Measurements from ENCODE around the gene TRIO.
"Not testable (repeated sequence)": the region's sequence is repeated elsewhere in the genome, so short reads cannot be mapped to it uniquely, and the experiment has no call there.

TRIO gene

DNA sequence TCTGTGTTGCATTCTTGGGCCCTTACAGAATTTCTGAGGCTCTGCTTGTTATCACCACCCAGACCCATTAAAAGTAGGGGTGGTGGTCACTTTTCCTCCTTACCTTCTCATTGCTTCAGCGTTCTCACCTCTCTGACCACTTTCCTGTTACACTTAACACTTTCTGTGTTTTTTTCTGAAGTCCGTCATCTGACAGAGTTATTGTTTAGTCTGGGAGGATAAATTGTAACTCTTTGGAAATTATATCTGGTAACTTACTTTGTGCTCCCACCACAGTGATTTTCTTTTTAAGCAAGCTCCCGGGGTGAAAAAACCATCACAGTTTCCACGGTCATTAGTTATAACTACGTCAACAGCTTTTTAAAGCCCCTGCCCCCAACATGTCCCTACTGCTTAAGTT lies 227.2 kb downstream of the TRIO start:
- Histone ChIP-seq H3K4me1 (no peaks in the 10 kb centered on the region), H3K36me3 (replicated peaks) (peaks cover 31% of the 10 kb centered on the region), H3K4me3 (no peak overlapping the region), H3K9me3 (no peaks in the 10 kb centered on the region), H3K27me3 (ENCODE audit: low read depth) (no peaks in the 10 kb centered on the region)
- in situ Hi-C loops (cut with MboI; ENCODE audit: low sequenced_read_pairs) = loop anchor here (25.0 kb wide), 1 partner anchor 642 kb away; no protein-coding TSS in a partner anchor
- DNase-seq (ENCODE audit: low spot score in 2 of 2) = no peak

DNA sequence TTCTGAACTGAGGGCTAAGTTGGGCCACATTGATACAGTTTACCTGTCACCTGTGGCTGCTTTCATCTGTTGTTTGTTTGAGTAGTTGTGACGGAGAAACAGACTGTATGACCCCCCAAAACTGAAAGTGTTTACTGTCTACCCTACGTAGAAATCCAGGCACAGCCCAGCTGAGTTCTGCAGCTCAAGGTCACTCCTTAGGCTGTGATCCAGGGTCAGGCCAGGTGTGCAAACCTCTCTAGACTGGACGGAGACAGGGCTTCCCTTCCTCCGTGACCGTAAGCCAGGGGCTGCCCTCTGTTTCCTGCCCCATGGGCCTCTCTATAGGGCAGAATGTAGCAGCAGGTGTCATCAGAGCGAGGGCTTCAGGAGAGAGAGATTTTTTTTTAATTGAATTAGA lies 230.5 kb downstream of the TRIO start:
- H3K4me1 ChIP-seq = no peaks in the 10 kb centered on the region
- H3K4me3 ChIP-seq = no peak overlapping the region
- H3K27me3 ChIP-seq (ENCODE audit: low read depth) = no peaks in the 10 kb centered on the region
- DNase-seq (ENCODE audit: low spot score in 2 of 2) = no peak
- peaks cover 31% of the 10 kb centered on the region for H3K36me3 ChIP-seq (replicated peaks)
- in situ Hi-C loops (cut with MboI; ENCODE audit: low sequenced_read_pairs) = loop anchor here (25.0 kb wide), 1 partner anchor 639 kb away; no protein-coding TSS in a partner anchor
- H3K9me3 ChIP-seq = no peaks in the 10 kb centered on the region

DNA sequence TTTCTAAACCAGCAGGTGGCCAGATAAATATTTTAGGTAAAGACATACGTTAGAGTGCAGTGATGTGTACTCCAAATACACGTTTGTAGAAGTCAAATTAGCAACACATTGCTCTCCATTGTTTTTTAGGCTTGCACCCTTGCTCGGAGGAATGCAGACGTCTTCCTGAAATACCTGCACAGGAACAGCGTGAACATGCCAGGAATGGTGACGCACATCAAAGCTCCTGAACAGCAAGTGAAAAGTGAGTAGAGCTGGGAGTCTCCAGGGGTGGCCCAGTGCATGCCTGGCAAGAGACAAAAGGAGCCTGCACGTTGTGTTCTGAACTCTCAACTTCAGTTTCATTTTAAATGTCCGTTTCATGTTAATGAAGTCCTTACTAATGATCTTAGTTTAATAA lies 231.0 kb downstream of the TRIO start:
- peaks cover 32% of the 10 kb centered on the region for H3K36me3 ChIP-seq (replicated peaks)
- H3K9me3 ChIP-seq = no peaks in the 10 kb centered on the region
- no peak overlapping the region for H3K4me3 ChIP-seq
- H3K4me1 ChIP-seq = no peaks in the 10 kb centered on the region
- DNase-seq (ENCODE audit: low spot score in 2 of 2) = no peak
- H3K27me3 ChIP-seq (ENCODE audit: low read depth) = no peaks in the 10 kb centered on the region
- in situ Hi-C loops (cut with MboI; ENCODE audit: low sequenced_read_pairs) = loop anchor here (25.0 kb wide), 1 partner anchor 638 kb away; no protein-coding TSS in a partner anchor

DNA sequence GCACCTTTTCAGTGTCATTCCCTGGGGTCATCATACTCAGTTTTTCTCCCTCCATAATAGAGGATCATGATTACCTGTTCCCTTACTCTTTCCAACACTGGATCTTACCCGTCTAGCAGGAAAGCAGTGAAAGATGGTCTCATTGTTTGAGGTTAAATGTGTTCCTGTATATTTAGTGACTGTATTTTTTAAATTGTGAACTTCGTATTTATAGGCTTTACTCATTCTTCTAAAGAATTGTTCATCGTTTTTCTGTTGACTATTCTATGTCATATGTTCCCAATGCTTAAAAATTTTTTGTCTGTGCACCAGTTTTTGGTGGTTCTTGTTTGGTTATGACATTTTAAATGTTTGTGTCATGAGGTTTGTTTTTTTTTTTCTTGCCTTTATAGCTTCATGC lies 233.6 kb downstream of the TRIO start:
- Histone ChIP-seq H3K4me3 (no peak overlapping the region), H3K36me3 (replicated peaks) (peaks cover 32% of the 10 kb centered on the region), H3K4me1 (no peaks in the 10 kb centered on the region), H3K9me3 (no peaks in the 10 kb centered on the region), H3K27me3 (ENCODE audit: low read depth) (no peaks in the 10 kb centered on the region)
- in situ Hi-C loops (cut with MboI; ENCODE audit: low sequenced_read_pairs) = no loop called here
- DNase-seq (ENCODE audit: low spot score in 2 of 2) = no peak

DNA sequence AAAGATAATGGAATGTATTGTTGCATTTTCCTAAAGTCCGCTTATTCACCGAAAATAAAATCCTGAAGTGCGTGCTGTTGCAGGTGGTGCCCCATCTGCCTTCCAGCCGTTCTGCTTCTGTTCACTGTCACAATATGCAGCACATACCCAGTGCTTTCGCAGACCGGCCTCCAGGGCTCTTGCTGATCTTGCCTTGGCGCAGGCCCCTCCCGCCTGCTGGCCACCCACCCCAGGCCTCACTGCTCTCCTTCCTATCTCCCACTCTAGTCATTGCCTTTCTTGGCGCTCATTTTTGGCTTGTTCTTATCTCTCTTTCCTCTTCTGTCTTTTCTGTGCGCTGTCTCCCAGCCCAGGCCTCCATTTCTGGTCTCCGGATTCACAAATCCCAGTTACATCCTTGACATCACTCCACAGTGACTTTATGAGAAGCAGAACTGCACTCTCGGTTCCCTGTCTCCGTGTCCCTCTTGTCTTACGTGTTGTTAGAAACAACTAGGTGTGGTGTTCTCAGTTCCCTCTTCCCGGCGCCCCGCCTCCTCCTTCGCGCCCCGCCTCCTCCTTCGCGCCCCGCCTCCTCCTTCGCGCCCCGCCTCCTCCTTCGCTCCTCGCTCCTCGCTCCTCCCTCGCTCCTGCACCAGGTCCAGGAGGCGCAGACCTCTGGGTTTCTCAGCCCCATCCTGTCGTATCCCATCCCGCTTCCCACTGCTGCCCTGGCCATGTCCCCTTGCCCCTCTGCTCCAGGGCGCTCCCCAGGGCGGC lies 236.8 kb downstream of the TRIO start:
- in situ Hi-C loops (cut with MboI; ENCODE audit: low sequenced_read_pairs) = no loop called here
- Histone ChIP-seq H3K27me3 (ENCODE audit: low read depth) (no peaks in the 10 kb centered on the region), H3K4me3 (no peak overlapping the region), H3K36me3 (replicated peaks) (peaks cover 37% of the 10 kb centered on the region), H3K4me1 (no peaks in the 10 kb centered on the region), H3K9me3 (no peaks in the 10 kb centered on the region)
- DNase-seq (ENCODE audit: low spot score in 2 of 2) = no peak

DNA sequence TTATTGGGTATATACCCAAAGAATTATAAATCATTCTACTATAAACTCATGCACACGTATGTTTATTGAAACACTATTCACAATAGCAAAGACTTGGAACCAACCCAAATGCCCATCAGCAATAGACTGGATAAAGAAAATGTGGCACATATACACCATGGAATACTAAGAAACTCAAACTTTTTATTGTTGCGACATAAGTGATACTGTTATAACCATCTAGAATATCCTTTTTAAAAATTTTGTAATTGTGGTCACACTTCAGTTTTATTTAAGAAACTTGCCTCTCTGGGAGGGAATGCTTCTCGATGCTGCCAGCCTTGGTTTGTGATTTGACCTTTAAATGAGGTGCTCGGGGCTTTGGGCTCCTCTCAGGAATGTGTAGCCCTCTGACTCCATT lies 237.6 kb downstream of the TRIO start:
- no peak for DNase-seq (ENCODE audit: low spot score in 2 of 2)
- Histone ChIP-seq H3K9me3 (no peaks in the 10 kb centered on the region), H3K4me1 (no peaks in the 10 kb centered on the region), H3K36me3 (replicated peaks) (peaks cover 36% of the 10 kb centered on the region), H3K27me3 (ENCODE audit: low read depth) (no peaks in the 10 kb centered on the region), H3K4me3 (no peak overlapping the region)
- in situ Hi-C loops (cut with MboI; ENCODE audit: low sequenced_read_pairs) = no loop called here

DNA sequence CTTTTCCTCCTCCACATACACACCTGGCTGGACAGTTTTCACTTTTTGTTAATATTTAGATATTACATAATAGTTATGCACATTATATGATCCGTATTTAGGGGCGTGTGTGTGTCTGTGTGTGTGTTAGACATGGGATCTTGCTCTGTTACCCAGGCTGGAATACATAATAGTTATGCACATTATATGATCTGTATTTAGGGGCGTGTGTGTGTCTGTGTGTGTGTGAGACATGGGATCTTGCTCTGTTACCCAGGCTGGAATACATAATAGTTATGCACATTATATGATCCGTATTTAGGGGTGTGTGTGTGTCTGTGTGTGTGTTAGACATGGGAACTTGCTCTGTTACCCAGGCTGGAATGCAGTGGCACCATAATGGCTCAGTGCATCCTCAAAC lies 239.5 kb downstream of the TRIO start:
- H3K4me1 ChIP-seq = no peaks in the 10 kb centered on the region
- in situ Hi-C loops (cut with MboI; ENCODE audit: low sequenced_read_pairs) = no loop called here
- H3K27me3 ChIP-seq (ENCODE audit: low read depth) = no peaks in the 10 kb centered on the region
- H3K9me3 ChIP-seq = no peaks in the 10 kb centered on the region
- DNase-seq (ENCODE audit: low spot score in 2 of 2) = no peak
- H3K36me3 ChIP-seq (replicated peaks) = peaks cover 30% of the 10 kb centered on the region
- H3K4me3 ChIP-seq = no peak overlapping the region

DNA sequence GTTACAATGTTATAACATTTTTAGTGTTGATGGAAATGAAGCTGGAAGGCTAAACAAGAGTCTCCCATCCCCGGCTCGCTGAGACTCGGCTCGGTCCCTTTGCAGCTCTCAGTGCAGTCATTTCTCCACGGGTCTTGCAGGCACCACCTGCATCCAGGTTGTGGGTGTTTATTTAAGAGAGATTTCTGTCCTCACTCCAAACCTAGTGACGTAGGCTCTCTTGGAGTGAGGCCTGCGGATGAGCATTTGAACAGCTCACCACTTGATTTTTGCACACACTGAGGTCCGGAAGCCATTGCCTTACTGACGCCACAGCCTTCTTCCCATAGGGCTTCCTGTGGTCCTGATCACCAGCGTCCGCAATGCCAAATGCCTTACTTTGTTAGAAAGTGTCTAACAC lies 240.8 kb downstream of the TRIO start:
- Histone ChIP-seq H3K4me1 (no peaks in the 10 kb centered on the region), H3K27me3 (ENCODE audit: low read depth) (no peaks in the 10 kb centered on the region), H3K9me3 (no peaks in the 10 kb centered on the region), H3K4me3 (no peak overlapping the region), H3K36me3 (replicated peaks) (peaks cover 24% of the 10 kb centered on the region)
- in situ Hi-C loops (cut with MboI; ENCODE audit: low sequenced_read_pairs) = no loop called here
- DNase-seq (ENCODE audit: low spot score in 2 of 2) = no peak

DNA sequence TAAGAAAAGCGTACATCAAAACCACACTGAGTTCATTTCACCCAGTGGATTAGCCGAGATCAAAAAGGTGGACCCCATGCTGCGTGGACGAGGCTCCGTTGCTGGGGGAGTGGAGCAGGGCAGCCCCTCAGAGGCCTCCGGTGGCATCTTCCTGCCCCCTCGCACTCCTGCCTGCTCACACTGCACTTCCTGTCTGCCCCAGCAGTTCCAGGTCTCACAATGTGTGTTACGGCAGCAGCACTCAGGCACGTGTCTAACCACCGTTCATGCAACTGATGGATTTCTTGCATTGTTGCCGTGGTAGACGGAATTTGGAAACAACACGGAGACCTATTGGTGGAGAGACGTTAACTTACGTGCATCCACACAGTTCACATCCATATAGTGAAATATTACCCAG lies 241.9 kb downstream of the TRIO start:
- no peaks in the 10 kb centered on the region for H3K9me3 ChIP-seq
- H3K36me3 ChIP-seq (replicated peaks) = peaks cover 27% of the 10 kb centered on the region
- H3K4me1 ChIP-seq = no peaks in the 10 kb centered on the region
- in situ Hi-C loops (cut with MboI; ENCODE audit: low sequenced_read_pairs) = no loop called here
- H3K27me3 ChIP-seq (ENCODE audit: low read depth) = no peaks in the 10 kb centered on the region
- DNase-seq (ENCODE audit: low spot score in 2 of 2) = no peak
- H3K4me3 ChIP-seq = no peak overlapping the region

DNA sequence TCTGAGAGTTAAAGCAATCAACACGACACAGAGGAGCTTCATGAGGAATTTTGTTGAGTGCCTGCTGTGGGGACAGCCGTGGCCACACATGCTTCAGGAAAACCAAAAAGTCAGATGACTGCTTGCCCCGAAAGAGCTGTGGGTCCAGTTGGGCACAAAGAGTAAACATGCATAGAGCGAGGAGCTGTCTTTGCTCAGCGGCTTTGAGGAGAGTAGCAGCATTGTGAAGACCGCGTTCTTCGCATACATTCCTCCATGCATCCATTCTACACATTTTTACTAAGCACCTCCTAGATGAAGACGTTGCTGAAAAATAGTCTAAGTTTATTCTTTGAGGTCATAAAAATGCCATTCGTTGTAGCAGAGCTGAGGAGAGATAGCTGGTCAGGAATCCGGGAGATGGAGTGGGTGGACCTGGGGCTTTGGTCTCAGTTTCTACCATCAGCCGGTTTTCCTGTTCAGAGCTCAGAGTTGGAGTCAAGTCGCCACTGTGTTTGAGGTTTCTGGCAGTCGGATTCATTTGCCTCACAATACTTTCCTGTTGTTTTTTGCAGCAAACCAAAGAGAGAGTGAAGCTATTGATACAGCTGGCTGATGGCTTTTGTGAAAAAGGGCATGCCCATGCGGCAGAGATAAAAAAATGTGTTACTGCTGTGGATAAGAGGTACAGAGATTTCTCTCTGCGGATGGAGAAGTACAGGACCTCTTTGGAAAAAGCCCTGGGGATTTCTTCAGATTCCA lies 243.9 kb downstream of the TRIO start:
- Histone ChIP-seq H3K9me3 (no peaks in the 10 kb centered on the region), H3K36me3 (replicated peaks) (peaks cover 26% of the 10 kb centered on the region), H3K4me3 (no peak overlapping the region), H3K4me1 (no peaks in the 10 kb centered on the region), H3K27me3 (ENCODE audit: low read depth) (no peaks in the 10 kb centered on the region)
- DNase-seq (ENCODE audit: low spot score in 2 of 2) = no peak
- in situ Hi-C loops (cut with MboI; ENCODE audit: low sequenced_read_pairs) = no loop called here

DNA sequence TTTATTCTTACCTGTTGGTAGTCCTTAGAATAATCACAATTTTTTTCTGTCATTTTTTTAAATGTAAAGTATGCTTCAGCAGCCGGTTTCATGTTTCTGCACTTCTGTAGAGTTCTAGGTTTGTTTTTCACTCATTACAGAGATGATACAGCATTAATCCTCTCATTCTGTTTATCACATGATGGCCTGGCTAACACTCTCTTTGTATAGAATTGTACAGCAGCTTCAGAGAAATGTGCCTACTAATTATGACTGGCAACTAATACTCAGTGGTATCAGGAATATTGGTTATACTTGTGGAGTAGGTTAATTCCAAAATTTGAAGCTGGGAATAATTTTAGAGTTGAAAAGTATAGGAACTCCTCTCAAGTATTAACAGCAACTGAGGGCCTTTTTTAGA lies 245.6 kb downstream of the TRIO start:
- H3K27me3 ChIP-seq (ENCODE audit: low read depth) = no peaks in the 10 kb centered on the region
- peaks cover 25% of the 10 kb centered on the region for H3K36me3 ChIP-seq (replicated peaks)
- in situ Hi-C loops (cut with MboI; ENCODE audit: low sequenced_read_pairs) = no loop called here
- DNase-seq (ENCODE audit: low spot score in 2 of 2) = no peak
- H3K9me3 ChIP-seq = no peaks in the 10 kb centered on the region
- H3K4me3 ChIP-seq = no peak overlapping the region
- H3K4me1 ChIP-seq = no peaks in the 10 kb centered on the region

DNA sequence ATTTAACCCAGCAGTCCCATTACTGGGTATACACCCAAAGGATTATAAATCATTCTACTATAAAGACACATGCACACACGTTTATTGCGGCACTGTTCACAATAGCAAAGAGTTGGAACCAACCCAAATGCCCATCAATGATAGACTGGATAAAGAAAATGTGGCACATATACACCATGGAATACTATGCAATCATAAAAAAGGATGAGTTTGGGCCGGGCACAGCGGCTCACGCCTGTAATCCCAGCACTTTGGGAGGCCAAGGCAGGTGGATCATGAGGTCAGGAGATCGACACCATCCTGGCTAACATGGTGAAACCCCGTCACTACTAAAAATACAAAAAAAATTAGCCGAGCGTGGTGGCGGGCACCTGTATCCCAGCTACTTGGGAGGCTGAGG lies 249.4 kb downstream of the TRIO start:
- DNase-seq (ENCODE audit: low spot score in 2 of 2); H3K4me1 ChIP-seq; H3K27me3 ChIP-seq (ENCODE audit: low read depth); H3K9me3 ChIP-seq; in situ Hi-C loops (cut with MboI; ENCODE audit: low sequenced_read_pairs); H3K4me3 ChIP-seq: not testable (repeated sequence)
- peaks cover 36% of the 10 kb centered on the region for H3K36me3 ChIP-seq (replicated peaks)

DNA sequence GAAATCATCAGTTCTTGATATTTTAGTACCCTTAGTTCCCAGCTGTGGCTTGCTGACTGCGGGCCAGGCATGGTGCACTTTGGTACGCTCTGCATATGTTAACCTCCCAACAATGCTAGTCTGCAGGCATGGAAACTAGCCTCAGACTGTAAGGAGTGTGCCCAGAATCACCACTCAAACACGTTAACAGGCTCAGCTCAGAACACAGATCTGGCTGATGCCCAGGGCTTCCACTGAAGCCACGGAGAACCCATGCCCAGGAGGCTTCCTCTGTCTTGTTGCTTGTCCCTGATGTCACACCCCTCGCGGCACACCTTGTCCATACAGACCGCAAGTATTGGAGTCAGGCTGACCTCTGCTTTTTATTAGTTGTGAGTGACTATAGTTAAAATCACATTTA lies 251.2 kb downstream of the TRIO start:
- Histone ChIP-seq H3K9me3 (no peaks in the 10 kb centered on the region), H3K4me1 (no peaks in the 10 kb centered on the region), H3K36me3 (replicated peaks) (peaks cover 31% of the 10 kb centered on the region), H3K4me3 (no peak overlapping the region), H3K27me3 (ENCODE audit: low read depth) (no peaks in the 10 kb centered on the region)
- no peak for DNase-seq (ENCODE audit: low spot score in 2 of 2)
- in situ Hi-C loops (cut with MboI; ENCODE audit: low sequenced_read_pairs) = no loop called here

DNA sequence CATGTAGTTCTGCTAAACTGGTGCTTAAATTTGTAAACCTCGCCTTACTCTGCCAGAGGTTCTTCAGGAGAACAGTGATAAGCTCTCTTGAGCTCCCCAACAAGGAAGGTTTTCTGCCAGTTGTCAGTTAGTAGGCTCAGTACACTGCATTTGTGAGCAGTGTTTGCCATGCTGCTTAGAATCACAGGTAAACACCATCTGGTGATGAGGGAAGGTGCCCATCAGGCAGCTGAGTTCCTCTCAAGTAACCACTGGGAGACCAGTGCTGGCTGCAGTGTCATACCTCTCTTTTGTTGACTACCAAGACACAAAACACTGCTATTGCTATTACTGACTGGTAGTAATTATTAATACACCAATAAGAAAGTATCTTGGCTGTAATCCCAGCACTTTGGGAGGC lies 252.3 kb downstream of the TRIO start:
- Histone ChIP-seq H3K36me3 (replicated peaks) (peaks cover 28% of the 10 kb centered on the region), H3K27me3 (ENCODE audit: low read depth) (no peaks in the 10 kb centered on the region), H3K9me3 (no peaks in the 10 kb centered on the region), H3K4me1 (no peaks in the 10 kb centered on the region), H3K4me3 (no peak overlapping the region)
- in situ Hi-C loops (cut with MboI; ENCODE audit: low sequenced_read_pairs) = no loop called here
- DNase-seq (ENCODE audit: low spot score in 2 of 2) = no peak

Measured in HAP-1 (cell line).